ENCODE data around the gene HIP1. TPM values are rescaled to one million over a fixed set of nuclear protein-coding genes. Genes with fewer than 3 reads are reported as not detected.

The HIP1 gene
- total RNA-seq, 1 experiment from 2014 or later, result 5.3 TPM

- H3K9me2 ChIP-seq (replicated peaks; ENCODE audit: low read length), result no peaks in the 10 kb centered on the region
- H3K4me3 ChIP-seq (ENCODE audit: low read length), result no peak overlapping the region
- H3K36me3 ChIP-seq (ENCODE audit: low read depth, low read length), result no peaks in the 10 kb centered on the region
- CTCF ChIA-PET, result no interaction called here
- no peaks in the 10 kb centered on the region for H3K27me3 ChIP-seq (ENCODE audit: low read length)
- ATAC-seq (no peak), DNase-seq (no peak)
- no peaks in the 10 kb centered on the region; the same call in 1 of the 2 replicates for H3K4me1 ChIP-seq (ENCODE audit: insufficient read depth, low read length)
- H3K27ac ChIP-seq (ENCODE audit: low read length), result no peak overlapping the region
- TF ChIP-seq EZH2 (IDR thresholded peaks at IDR 0.05; ENCODE audit: low read length, unreplicated experiment) (no peak), EZH2phosphoT487 (IDR thresholded peaks at IDR 0.05; ENCODE audit: borderline replicate concordance, low read length) (no peak), CTCF (conservative IDR thresholded peaks at IDR 0.05; ENCODE audit: low read depth, low read length) (no peak)
- BruUV-seq (replicated peaks), result no TSS peak
- intact Hi-C loops (cut with micrococcal nuclease), result no loop called here
- H3K4me2 ChIP-seq (ENCODE audit: low read length), result no peak overlapping the region
- H3K9ac ChIP-seq (ENCODE audit: low read length), result no peak overlapping the region
- no peaks in the 10 kb centered on the region for H3F3A ChIP-seq (ENCODE audit: low read length, unreplicated experiment)
- POLR2A ChIA-PET (ENCODE audit: unreplicated experiment), result interaction anchor here (0.6 kb wide), 1 partner anchor 365 kb away, joined by 7 read pairs; no protein-coding TSS in a partner anchor
- H4K20me1 ChIP-seq (ENCODE audit: low read length), result no peaks in the 10 kb centered on the region
- no peaks in the 10 kb centered on the region for H3K9me3 ChIP-seq (ENCODE audit: low read length)
- no peak overlapping the region for H2AFZ ChIP-seq (ENCODE audit: low read length)
- no peaks in the 10 kb centered on the region for H3K79me2 ChIP-seq (ENCODE audit: low read length)
Measured at GRCh38 chr7:75757860-75758259, 19.1 kb upstream of the HIP1 start.

- BruUV-seq (replicated peaks), result no TSS peak
- Histone ChIP-seq H3K9me2 (replicated peaks; ENCODE audit: low read length) (no peaks in the 10 kb centered on the region), H3K27me3 (ENCODE audit: low read length) (no peaks in the 10 kb centered on the region), H4K20me1 (ENCODE audit: low read length) (no peaks in the 10 kb centered on the region), H3K4me3 (ENCODE audit: low read length) (no peak overlapping the region), H3F3A (ENCODE audit: low read length, unreplicated experiment) (no peaks in the 10 kb centered on the region), H3K9ac (ENCODE audit: low read length) (no peak overlapping the region), H3K4me2 (ENCODE audit: low read length) (no peak overlapping the region), H3K36me3 (ENCODE audit: low read depth, low read length) (no peaks in the 10 kb centered on the region), H3K9me3 (ENCODE audit: low read length) (no peaks in the 10 kb centered on the region), H3K79me2 (ENCODE audit: low read length) (no peaks in the 10 kb centered on the region), H2AFZ (ENCODE audit: low read length) (no peak overlapping the region), H3K4me1 (ENCODE audit: insufficient read depth, low read length) (no peaks in the 10 kb centered on the region; the same call in 1 of the 2 replicates), H3K27ac (ENCODE audit: low read length) (no peak overlapping the region)
- ChIA-PET CTCF (no interaction called here), POLR2A (ENCODE audit: unreplicated experiment) (no interaction called here)
- intact Hi-C loops (cut with micrococcal nuclease), result no loop called here
- DNase-seq, result peak; percentile 68
- ATAC-seq, result peak; percentile 90
- TF ChIP-seq CTCF (conservative IDR thresholded peaks at IDR 0.05; ENCODE audit: low read depth, low read length), result peak; percentile 70
- TF ChIP-seq EZH2 (IDR thresholded peaks at IDR 0.05; ENCODE audit: low read length, unreplicated experiment), result no peak
- no peak for TF ChIP-seq EZH2phosphoT487 (IDR thresholded peaks at IDR 0.05; ENCODE audit: borderline replicate concordance, low read length)
Measured at GRCh38 chr7:75756991-75757676, 18.4 kb upstream of the HIP1 start.

GRCh38 chr7:75756206-75756990 lies 17.7 kb upstream of the HIP1 start:
- H3K27me3 ChIP-seq (ENCODE audit: low read length), result no peaks in the 10 kb centered on the region
- no peaks in the 10 kb centered on the region for H3K79me2 ChIP-seq (ENCODE audit: low read length)
- TF ChIP-seq EZH2 (IDR thresholded peaks at IDR 0.05; ENCODE audit: low read length, unreplicated experiment), result no peak
- no peak for TF ChIP-seq CTCF (conservative IDR thresholded peaks at IDR 0.05; ENCODE audit: low read depth, low read length)
- TF ChIP-seq EZH2phosphoT487 (IDR thresholded peaks at IDR 0.05; ENCODE audit: borderline replicate concordance, low read length), result no peak
- no peaks in the 10 kb centered on the region for H3K4me1 ChIP-seq (ENCODE audit: insufficient read depth, low read length)
- ChIA-PET CTCF (no interaction called here), POLR2A (ENCODE audit: unreplicated experiment) (no interaction called here)
- no TSS peak for BruUV-seq (replicated peaks)
- H3K9me3 ChIP-seq (ENCODE audit: low read length), result no peaks in the 10 kb centered on the region
- H2AFZ ChIP-seq (ENCODE audit: low read length), result no peak overlapping the region
- no peaks in the 10 kb centered on the region for H4K20me1 ChIP-seq (ENCODE audit: low read length)
- H3K9ac ChIP-seq (ENCODE audit: low read length), result no peak overlapping the region
- H3K4me2 ChIP-seq (ENCODE audit: low read length), result no peak overlapping the region
- DNase-seq, result no peak
- H3K4me3 ChIP-seq (ENCODE audit: low read length), result no peak overlapping the region
- ATAC-seq, result no peak
- no peaks in the 10 kb centered on the region for H3K36me3 ChIP-seq (ENCODE audit: low read depth, low read length)
- H3K9me2 ChIP-seq (replicated peaks; ENCODE audit: low read length), result no peaks in the 10 kb centered on the region
- H3K27ac ChIP-seq (ENCODE audit: low read length), result no peak overlapping the region
- H3F3A ChIP-seq (ENCODE audit: low read length, unreplicated experiment), result no peaks in the 10 kb centered on the region
- intact Hi-C loops (cut with micrococcal nuclease), result no loop called here

Data from PC-3 (cell line).